Spleen (tissue), 11 donors: ENCODE data around the gene RC3H1. TPM values are rescaled to one million over a fixed set of nuclear protein-coding genes. Genes with fewer than 3 reads are reported as not detected.
A peak's percentile ranks its signal among the peaks of the same experiment; 100 is the strongest.
"Not testable (repeated sequence)": the region's sequence is repeated elsewhere in the genome, so short reads cannot be mapped to it uniquely, and the experiment has no call there.

Source experiments
- DNase-seq: peaks from one replicate; pipeline ENCODE4 v3.0.0-alpha.2; 2020
- H3K27ac ChIP-seq, 8 donors: fragments of 200-600 bp; sonication (generic) in 7 of 8; 1 replicate in 4 of 8; 2 replicates in 4 of 8; pipeline versions ENCODE4 v1.5.0 to v1.8.0; 2016 to 2021; ENCODE audit warnings: inconsistent platforms in 4 of 8, mild to moderate bottlenecking in 4 of 8, moderate library complexity in 1 of 8
- H3K27me3 ChIP-seq, 7 donors: fragments of 200-600 bp; sonication (generic) in 6 of 7; replicated peaks in 1 of 7; 1 replicate in 4 of 7; 2 replicates in 3 of 7; pipeline versions ENCODE4 v1.5.0 to v1.8.0; 2016 to 2021; ENCODE audit warnings: inconsistent platforms in 3 of 7, mild to moderate bottlenecking in 1 of 7
- H3K36me3 ChIP-seq, 6 donors: fragments of 200-600 bp; sonication (generic) in 5 of 6; 1 replicate in 4 of 6; 2 replicates in 2 of 6; pipeline versions ENCODE4 v1.5.0 to v1.8.0; 2016 to 2021; ENCODE audit warnings: inconsistent platforms in 2 of 6
- H3K4me1 ChIP-seq, 6 donors: fragments of 200-600 bp; sonication (generic) in 5 of 6; 1 replicate in 3 of 6; 2 replicates in 3 of 6; pipeline versions ENCODE4 v1.5.0 to v1.8.0; 2016 to 2021; ENCODE audit warnings: inconsistent platforms in 3 of 6
- H3K4me3 ChIP-seq, 8 donors: fragments of 200-600 bp; sonication (generic) in 7 of 8; 1 replicate in 4 of 8; 2 replicates in 4 of 8; pipeline versions ENCODE4 v1.5.0 to v1.8.0; 2016 to 2021; ENCODE audit warnings: inconsistent platforms in 4 of 8, mild to moderate bottlenecking in 4 of 8, moderate library complexity in 2 of 8
- H3K9me3 ChIP-seq, 8 donors: fragments of 200-600 bp; sonication (generic) in 7 of 8; 1 replicate in 4 of 8; 2 replicates in 4 of 8; pipeline versions ENCODE4 v1.5.0 to v1.8.0; 2016 to 2021; ENCODE audit warnings: inconsistent platforms in 4 of 8
- CTCF ChIP-seq, 11 experiments: fragments of 200-600 bp in 7 of 11; fragments of 450-650 bp in 4 of 11; sonication (generic) in 4 of 11; IDR thresholded peaks in 8 of 11; conservative IDR thresholded peaks in 3 of 11; 1 replicate in 7 of 11; 2 replicates in 4 of 11; pipeline versions ENCODE4 v1.4.0 to v1.8.0; 2016 to 2021; ENCODE audit warnings: antibody characterized with exemption in 11 of 11, inconsistent platforms in 4 of 11, mild to moderate bottlenecking in 1 of 11
- POLR2A ChIP-seq, 3 donors: fragments of 450-650 bp; IDR thresholded peaks; one replicate each; pipeline ENCODE4 v1.5.1; 2017; ENCODE audit warnings: antibody characterized with exemption in 3 of 3, mild to moderate bottlenecking in 1 of 3
- POLR2AphosphoS5 ChIP-seq, 3 donors: sonication (generic); formaldehyde crosslinking; IDR thresholded peaks; one replicate each; pipeline ENCODE4 v1.5.1; 2017; ENCODE audit warnings: antibody characterized with exemption in 3 of 3
- WGBS, 5 donors: extraction: QIAGEN DNeasy Blood & Tissue Kit in 3 of 5; methylation state at CpG; one replicate each; pipeline versions ENCODE4 v1.1.5 to v1.1.7; 2013 to 2018; 5-methylcytosine and 5-hydroxymethylcytosine counted together
- intact Hi-C: fragments of 100-400 bp; cut with DNase I; formaldehyde crosslinking; loops from one replicate; pipeline ENCODE4 v1.15.0; 2023; ENCODE audit warnings: low total_unique reads
- polyA plus RNA-seq, 3 donors: library from polyadenylated mRNA; stranded (reverse); fragments of 200-250 nt; gene quantifications; one replicate each; pipeline ENCODE4 v1.2.1, GENCODE V29; 2013
- total RNA-seq, 7 donors: library from RNA; depleted of rRNA in 3 of 7; stranded (reverse); fragments of >200 nt in 3 of 7; fragmentation: NEBNext Ultra II Directional in 4 of 7; extraction: Animal tissue kit (Norgen Biotek cat#: 25700) in 4 of 7; gene quantifications; one replicate each; pipeline versions ENCODE4 v1.1.0 to v1.2.1, GENCODE V29; 2016 to 2021
- donor health status: healthy with polysubstance abuse.
- donor health status: DM: no; HTN: no; CAD: no; lungs with moderate emphysema.
- donor health status: DM: no; HTN: no; CAD: no.
- donor health status: Bipolar disorder and iron deficiency.
- donor health status: healthy.
- donor health status: DM: no; HTN: no; CAD: no.
- donor health status: DM: yes; HTN: yes; CAD: no.

RC3H1 gene
- total and polyA plus RNA-seq, 10 donors, result 3.9 to 64.2 (median 51.4) TPM

GRCh38 chr1:173937062-173937461 is 85.1 kb downstream of the RC3H1 start:
- Histone ChIP-seq H3K4me1 (no peaks in the 10 kb centered on the region), H3K9me3 (no peaks in the 10 kb centered on the region), H3K4me3 (no peak overlapping the region), H3K27me3 (no peaks in the 10 kb centered on the region), H3K36me3 (peaks cover 2 to 99% (median 70%) of the 10 kb centered on the region in 6 donors), H3K27ac (no peak overlapping the region)
- intact Hi-C loops, result loop anchor here (10.0 kb wide), 1 partner anchor 72 kb away; the partner anchor contains the start of genes GAS5 and ZBTB37
- WGBS, 5 donors, result 70 to 94% (median 81%) methylated on average over 2 of the region's 2 CpGs
- TF ChIP-seq POLR2A (IDR thresholded peaks at IDR 0.05), result no peak
- TF ChIP-seq CTCF (IDR thresholded peaks at IDR 0.05 in 8 of 11, conservative IDR thresholded peaks at IDR 0.05 in 3 of 11), result no peak
- no peak for DNase-seq

GRCh38 chr1:173934440-173934839 is 87.7 kb downstream of the RC3H1 start:
- H3K36me3 ChIP-seq, result peaks cover 0 to 94% (median 45%) of the 10 kb centered on the region in 6 donors
- no peak for TF ChIP-seq POLR2A (IDR thresholded peaks at IDR 0.05)
- TF ChIP-seq POLR2AphosphoS5 (IDR thresholded peaks at IDR 0.05), result no peak
- TF ChIP-seq CTCF (IDR thresholded peaks at IDR 0.05 in 8 of 11, conservative IDR thresholded peaks at IDR 0.05 in 3 of 11), result no peak

GRCh38 chr1:173930541-173930940 is 91.6 kb downstream of the RC3H1 start:
- WGBS, 5 donors, result 95 to 99% (median 98%) methylated on average over 5 of the region's 5 CpGs

More at GRCh38 chr1:173934440-173934839, 87.7 kb downstream of the RC3H1 start:
- WGBS, 5 donors, result 95 to 100% (median 100%) methylated on average over 1 of the region's 1 CpG
- no peak for DNase-seq
- no peaks in the 10 kb centered on the region for H3K9me3 ChIP-seq
- H3K4me1 ChIP-seq, result no peaks in the 10 kb centered on the region
- H3K27ac ChIP-seq, result no peak overlapping the region
- H3K4me3 ChIP-seq, result no peak overlapping the region
- no peaks in the 10 kb centered on the region for H3K27me3 ChIP-seq
- intact Hi-C loops, result loop anchor here (10.0 kb wide), 1 partner anchor 70 kb away; the partner anchor contains the start of genes GAS5 and ZBTB37

GRCh38 chr1:173925306-173926242 is 96.6 kb downstream of the RC3H1 start:
- Histone ChIP-seq H3K27me3 (no peaks in the 10 kb centered on the region), H3K4me1 (no peaks in the 10 kb centered on the region), H3K4me3 (no peak overlapping the region), H3K9me3 (no peaks in the 10 kb centered on the region), H3K36me3 (peaks cover 0 to 8% (median 0%) of the 10 kb centered on the region in 6 donors), H3K27ac (no peak overlapping the region)
- TF ChIP-seq POLR2AphosphoS5 (IDR thresholded peaks at IDR 0.05) (peak in 1 of 3 donors; percentile 32), POLR2A (IDR thresholded peaks at IDR 0.05) (no peak)
- intact Hi-C loops, result no loop called here
- DNase-seq, result no peak
- 94 to 97% (median 95%) methylated on average over 8 of the region's 8 CpGs for WGBS, 5 donors

More at GRCh38 chr1:173930541-173930940, 91.6 kb downstream of the RC3H1 start:
- not testable (repeated sequence) for H3K27me3 ChIP-seq, H3K4me1 ChIP-seq, H3K27ac ChIP-seq, DNase-seq, H3K9me3 ChIP-seq, H3K4me3 ChIP-seq
- TF ChIP-seq POLR2AphosphoS5 (IDR thresholded peaks at IDR 0.05), result peak in 1 of 3 donors; percentile 6
- peaks cover 0 to 56% (median 16%) of the 10 kb centered on the region in 6 donors for H3K36me3 ChIP-seq
- intact Hi-C loops, result loop anchor here (10.0 kb wide), 1 partner anchor 66 kb away; the partner anchor contains the start of genes GAS5 and ZBTB37

- TF ChIP-seq CTCF (IDR thresholded peaks at IDR 0.05 in 8 of 11, conservative IDR thresholded peaks at IDR 0.05 in 3 of 11), result no peak
- TF ChIP-seq POLR2AphosphoS5 (IDR thresholded peaks at IDR 0.05), result no peak
- no peak for TF ChIP-seq POLR2A (IDR thresholded peaks at IDR 0.05)
- H3K4me3 ChIP-seq, result no peak overlapping the region
- H3K9me3 ChIP-seq, result no peaks in the 10 kb centered on the region
- H3K27ac ChIP-seq, result no peak overlapping the region
- DNase-seq, result no peak
- H3K4me1 ChIP-seq, result no peaks in the 10 kb centered on the region
- H3K36me3 ChIP-seq, result no peaks in the 10 kb centered on the region
- no peaks in the 10 kb centered on the region for H3K27me3 ChIP-seq
- 89 to 96% (median 91%) methylated on average over 5 of the region's 5 CpGs for WGBS, 5 donors
- intact Hi-C loops, result no loop called here
These were observed 101.3 kb downstream of the RC3H1 start for GRCh38 chr1:173920861-173921260.
